Endothelial cell (in vitro differentiated cells): ENCODE measurements around the gene PRG2. TPM values are rescaled to one million over a fixed set of nuclear protein-coding genes. Genes with fewer than 3 reads are reported as not detected.

Source experiments
- DNase-seq: peaks from one replicate; pipeline ENCODE4 v3.0.0; 2021; ENCODE audit warnings: low spot score
- H3K27ac Mint-ChIP-seq: one replicate; pipeline ENCODE4 v1.8.0; 2021; ENCODE audit warnings: mixed read lengths, inconsistent platforms; ENCODE audit not compliant: unreplicated experiment
- H3K27me3 Mint-ChIP-seq: one replicate; pipeline ENCODE4 v1.8.0; 2021; ENCODE audit warnings: mild to moderate bottlenecking, moderate library complexity, mixed read lengths, inconsistent platforms; ENCODE audit not compliant: unreplicated experiment
- H3K36me3 Mint-ChIP-seq: one replicate; pipeline ENCODE4 v1.8.0; 2021; ENCODE audit warnings: mild to moderate bottlenecking, low read depth, mixed read lengths, inconsistent platforms; ENCODE audit not compliant: unreplicated experiment
- H3K4me1 Mint-ChIP-seq: one replicate; pipeline ENCODE4 v1.8.0; 2021; ENCODE audit warnings: mild to moderate bottlenecking, mixed read lengths, inconsistent platforms; ENCODE audit not compliant: unreplicated experiment
- H3K4me3 Mint-ChIP-seq: one replicate; pipeline ENCODE4 v1.8.0; 2021; ENCODE audit warnings: mild to moderate bottlenecking, mixed read lengths, inconsistent platforms; ENCODE audit not compliant: unreplicated experiment
- H3K9me3 Mint-ChIP-seq: one replicate; pipeline ENCODE4 v1.8.0; 2021; ENCODE audit warnings: mixed read lengths, inconsistent platforms; ENCODE audit not compliant: unreplicated experiment
- total RNA-seq: library from RNA; stranded (reverse); fragmentation: NEBNext Ultra II Directional; extraction: Animal tissue kit (Norgen Biotek cat#: 25700); gene quantifications from one replicate; pipeline ENCODE4 v1.2.1, GENCODE V29; 2021; ENCODE audit not compliant: unreplicated experiment
- TF ChIP-seq, protein P1 (sequence below): fragments of 200-600 bp; sonication (generic); IDR thresholded peaks from one replicate; pipeline ENCODE4 v1.5.0; 2021; ENCODE audit warnings: antibody characterized with exemption; ENCODE audit not compliant: unreplicated experiment

The PRG2 gene
- total RNA-seq, 1 donor from 2014 or later: not detected

GRCh38 chr11:57394203-57394965 is 3.9 kb upstream of the PRG2 start:
- TF ChIP-seq, protein P1, sequence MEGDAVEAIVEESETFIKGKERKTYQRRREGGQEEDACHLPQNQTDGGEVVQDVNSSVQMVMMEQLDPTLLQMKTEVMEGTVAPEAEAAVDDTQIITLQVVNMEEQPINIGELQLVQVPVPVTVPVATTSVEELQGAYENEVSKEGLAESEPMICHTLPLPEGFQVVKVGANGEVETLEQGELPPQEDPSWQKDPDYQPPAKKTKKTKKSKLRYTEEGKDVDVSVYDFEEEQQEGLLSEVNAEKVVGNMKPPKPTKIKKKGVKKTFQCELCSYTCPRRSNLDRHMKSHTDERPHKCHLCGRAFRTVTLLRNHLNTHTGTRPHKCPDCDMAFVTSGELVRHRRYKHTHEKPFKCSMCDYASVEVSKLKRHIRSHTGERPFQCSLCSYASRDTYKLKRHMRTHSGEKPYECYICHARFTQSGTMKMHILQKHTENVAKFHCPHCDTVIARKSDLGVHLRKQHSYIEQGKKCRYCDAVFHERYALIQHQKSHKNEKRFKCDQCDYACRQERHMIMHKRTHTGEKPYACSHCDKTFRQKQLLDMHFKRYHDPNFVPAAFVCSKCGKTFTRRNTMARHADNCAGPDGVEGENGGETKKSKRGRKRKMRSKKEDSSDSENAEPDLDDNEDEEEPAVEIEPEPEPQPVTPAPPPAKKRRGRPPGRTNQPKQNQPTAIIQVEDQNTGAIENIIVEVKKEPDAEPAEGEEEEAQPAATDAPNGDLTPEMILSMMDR: no peak
- Mint-ChIP-seq H3K9me3 (no peaks in the 10 kb centered on the region), H3K36me3 (no peaks in the 10 kb centered on the region), H3K4me1 (no peaks in the 10 kb centered on the region), H3K4me3 (no peak overlapping the region), H3K27me3 (peaks cover 3% of the 10 kb centered on the region), H3K27ac (no peak overlapping the region)
- no peak for DNase-seq

DNA sequence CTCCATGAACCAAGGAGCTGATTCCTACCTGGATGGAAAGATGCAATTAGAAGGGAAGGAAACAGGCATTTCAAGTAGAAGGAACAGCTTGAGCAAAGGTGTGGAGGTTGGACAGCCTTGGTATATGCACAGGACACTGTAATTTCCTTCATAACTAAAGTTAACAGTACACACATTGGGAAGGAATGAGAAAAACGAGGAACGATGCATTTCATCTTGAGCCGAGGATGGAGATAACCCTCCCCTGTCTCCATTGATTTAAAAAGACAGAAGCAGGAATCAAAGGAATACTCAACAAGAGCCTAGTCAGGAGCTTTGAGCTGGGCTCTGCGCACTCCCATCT is 2.3 kb upstream of the PRG2 start:
- H3K27me3 Mint-ChIP-seq: peaks cover 3% of the 10 kb centered on the region
- H3K27ac Mint-ChIP-seq: no peak overlapping the region
- H3K4me1 Mint-ChIP-seq: no peaks in the 10 kb centered on the region
- no peaks in the 10 kb centered on the region for H3K9me3 Mint-ChIP-seq
- TF ChIP-seq, protein P1: no peak
- H3K4me3 Mint-ChIP-seq: no peak overlapping the region
- no peak for DNase-seq
- no peaks in the 10 kb centered on the region for H3K36me3 Mint-ChIP-seq

- DNase-seq: no peak
- Mint-ChIP-seq H3K4me1 (no peaks in the 10 kb centered on the region), H3K36me3 (no peaks in the 10 kb centered on the region), H3K9me3 (no peaks in the 10 kb centered on the region), H3K27ac (no peak overlapping the region), H3K27me3 (peaks cover 3% of the 10 kb centered on the region), H3K4me3 (no peak overlapping the region)
- TF ChIP-seq, protein P1: no peak
Measured at GRCh38 chr11:57392066-57392762, 1.8 kb upstream of the PRG2 start.

DNA sequence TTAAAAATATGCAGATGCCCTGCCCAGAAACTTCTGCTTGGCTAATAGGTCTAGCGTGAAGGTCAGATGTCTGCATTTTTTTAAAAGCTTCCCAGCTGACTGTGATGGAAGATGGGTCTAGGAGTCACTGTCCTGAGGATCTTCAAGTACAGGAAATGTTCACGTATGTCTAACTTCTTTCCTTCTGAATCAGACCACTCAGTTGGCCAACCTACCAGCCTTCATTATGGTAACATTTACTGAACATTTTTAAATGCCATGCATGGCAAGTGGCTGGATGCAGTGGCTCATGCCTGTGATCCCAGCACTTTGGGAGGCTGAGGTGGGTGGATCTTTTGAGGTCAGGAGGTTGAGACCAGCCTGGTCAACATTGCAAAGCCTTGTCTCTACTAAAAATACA is 1.1 kb upstream of the PRG2 start:
- Mint-ChIP-seq H3K36me3 (no peaks in the 10 kb centered on the region), H3K9me3 (no peaks in the 10 kb centered on the region), H3K4me3 (no peak overlapping the region), H3K27me3 (peaks cover 3% of the 10 kb centered on the region), H3K27ac (no peak overlapping the region), H3K4me1 (no peaks in the 10 kb centered on the region)
- TF ChIP-seq, protein P1: no peak
- no peak for DNase-seq

GRCh38 chr11:57391111-57391510 is 661 bp upstream of the PRG2 start:
- Mint-ChIP-seq H3K27ac (no peak overlapping the region), H3K9me3 (no peaks in the 10 kb centered on the region), H3K36me3 (no peaks in the 10 kb centered on the region), H3K4me3 (no peak overlapping the region), H3K27me3 (peaks cover 3% of the 10 kb centered on the region), H3K4me1 (no peaks in the 10 kb centered on the region)
- DNase-seq: no peak
- TF ChIP-seq, protein P1: no peak
